CD4-positive, CD25-positive, alpha-beta regulatory T cell (primary cell): ENCODE measurements around the gene SLC35F3. TPM values are rescaled to one million over a fixed set of nuclear protein-coding genes. Genes with fewer than 3 reads are reported as not detected.

Experiments used
- ATAC-seq, 2 donors: fragments of 150-1000 bp; cut with Tn5 transposase; one replicate each; pipeline ENCODE4 v1.10.0; 2021; ENCODE audit warnings: low read depth in 2 of 2, moderate number of reproducible peaks in 2 of 2, moderate library complexity in 1 of 2
- DNase-seq, 3 donors: peaks; one replicate each; pipeline versions ENCODE4 v3.0.0 to v3.0.0-alpha.2; 2012 to 2022; ENCODE audit warnings: mixed read lengths in 1 of 3
- H3K27ac ChIP-seq: one replicate; pipeline ENCODE4 v1.7.0; 2013; ENCODE audit warnings: mild to moderate bottlenecking, low read length; ENCODE audit not compliant: insufficient read depth, poor library complexity, severe bottlenecking
- H3K27me3 ChIP-seq: one replicate; pipeline ENCODE4 v1.7.0; 2013; ENCODE audit warnings: low read length; ENCODE audit not compliant: control insufficient read depth, insufficient read depth
- H3K36me3 ChIP-seq: one replicate; pipeline ENCODE4 v1.7.0; 2013; ENCODE audit warnings: mild to moderate bottlenecking, low read length, moderate library complexity; ENCODE audit not compliant: control insufficient read depth, insufficient read depth
- H3K4me1 ChIP-seq: 2 replicates; pipeline ENCODE4 v1.7.0; 2013; ENCODE audit warnings: mild to moderate bottlenecking, low read length; ENCODE audit not compliant: insufficient read depth, control insufficient read depth, poor library complexity, severe bottlenecking
- H3K4me3 ChIP-seq: one replicate; pipeline ENCODE4 v1.7.0; 2013; ENCODE audit warnings: low read depth, mild to moderate bottlenecking, low read length, moderate library complexity
- H3K9me3 ChIP-seq, 2 experiments: 1 replicate in 1 of 2; 2 replicates in 1 of 2; pipeline ENCODE4 v1.7.0; 2013; ENCODE audit warnings: low read length in 2 of 2, mild to moderate bottlenecking in 1 of 2, moderate library complexity in 1 of 2; ENCODE audit not compliant: control insufficient read depth in 2 of 2
- H3K27ac Mint-ChIP-seq, 3 donors: one replicate each; pipeline ENCODE4 v1.8.0; 2020 to 2022; ENCODE audit warnings: mild to moderate bottlenecking in 3 of 3, mixed read lengths in 3 of 3, moderate library complexity in 2 of 3
- H3K27me3 Mint-ChIP-seq: one replicate; pipeline ENCODE4 v1.8.0; 2022; ENCODE audit warnings: mild to moderate bottlenecking, mixed read lengths
- H3K36me3 Mint-ChIP-seq: one replicate; pipeline ENCODE4 v1.8.0; 2020; ENCODE audit warnings: mixed read lengths
- H3K4me1 Mint-ChIP-seq, 4 donors: one replicate each; pipeline ENCODE4 v1.8.0; 2020 to 2022; ENCODE audit warnings: mixed read lengths in 4 of 4, mild to moderate bottlenecking in 1 of 4
- H3K4me3 Mint-ChIP-seq, 4 donors: one replicate each; pipeline ENCODE4 v1.8.0; 2020 to 2022; ENCODE audit warnings: mild to moderate bottlenecking in 4 of 4, mixed read lengths in 4 of 4, moderate library complexity in 3 of 4
- H3K9me3 Mint-ChIP-seq, 7 donors: one replicate each; pipeline ENCODE4 v1.8.0; 2020 to 2022; ENCODE audit warnings: mixed read lengths in 7 of 7, mild to moderate bottlenecking in 3 of 7, moderate library complexity in 2 of 7
- polyA plus RNA-seq, 4 donors: library from polyadenylated mRNA; unstranded; fragments of 300-500 nt; fragmentation: Illumina TruSeq; gene quantifications; one replicate each; pipeline ENCODE4 v1.2.3, GENCODE V29; 2021
- total RNA-seq: library from RNA; stranded (reverse); gene quantifications from one replicate; pipeline ENCODE4 v1.2.3, GENCODE V29; 2022

Gene SLC35F3
- total and polyA plus RNA-seq, 5 donors from 2014 or later, result 0.35 to 1.4 (median 1.3) TPM

GRCh38 chr1:234272656-234273312, 368.3 kb downstream of the SLC35F3 start:
- Histone ChIP-seq H3K4me1 (no peaks in the 10 kb centered on the region), H3K36me3 (no peaks in the 10 kb centered on the region), H3K9me3 (no peaks in the 10 kb centered on the region), H3K27me3 (no peaks in the 10 kb centered on the region), H3K27ac (no peak overlapping the region), H3K4me3 (no peak overlapping the region)
- DNase-seq (no peak), ATAC-seq (no peak)
- H3K36me3 Mint-ChIP-seq, result no peaks in the 10 kb centered on the region
- H3K4me1 Mint-ChIP-seq, result peaks cover 7 to 25% (median 18%) of the 10 kb centered on the region in 4 donors
- H3K4me3 Mint-ChIP-seq, result no peak overlapping the region
- H3K27me3 Mint-ChIP-seq, result no peaks in the 10 kb centered on the region
- no peak overlapping the region for H3K27ac Mint-ChIP-seq
- peaks cover 0 to 2% (median 0%) of the 10 kb centered on the region in 7 donors for H3K9me3 Mint-ChIP-seq

GRCh38 chr1:234273981-234274380, 369.5 kb downstream of the SLC35F3 start:
- Histone ChIP-seq H3K27ac (no peak overlapping the region), H3K4me3 (no peak overlapping the region), H3K36me3 (no peaks in the 10 kb centered on the region), H3K4me1 (no peaks in the 10 kb centered on the region), H3K27me3 (no peaks in the 10 kb centered on the region), H3K9me3 (no peaks in the 10 kb centered on the region)
- Mint-ChIP-seq H3K9me3 (peaks cover 0 to 2% (median 0%) of the 10 kb centered on the region in 7 donors), H3K27ac (no peak overlapping the region), H3K36me3 (no peaks in the 10 kb centered on the region), H3K4me3 (no peak overlapping the region), H3K4me1 (peaks cover 7 to 25% (median 18%) of the 10 kb centered on the region in 4 donors), H3K27me3 (no peaks in the 10 kb centered on the region)
- DNase-seq (no peak), ATAC-seq (no peak)

- no peaks in the 10 kb centered on the region for H3K9me3 ChIP-seq
- Mint-ChIP-seq H3K4me1 (peaks cover 1 to 14% (median 6%) of the 10 kb centered on the region in 4 donors), H3K27ac (no peak overlapping the region), H3K36me3 (no peaks in the 10 kb centered on the region), H3K27me3 (no peaks in the 10 kb centered on the region), H3K9me3 (peaks cover 0 to 2% (median 0%) of the 10 kb centered on the region in 7 donors), H3K4me3 (no peak overlapping the region)
- ATAC-seq, result no peak
- H3K27me3 ChIP-seq, result no peaks in the 10 kb centered on the region
- DNase-seq, result no peak
- no peak overlapping the region for H3K27ac ChIP-seq
- no peaks in the 10 kb centered on the region for H3K4me1 ChIP-seq
- no peaks in the 10 kb centered on the region for H3K36me3 ChIP-seq
- no peak overlapping the region for H3K4me3 ChIP-seq
Measured at GRCh38 chr1:234276151-234276788, 371.8 kb downstream of the SLC35F3 start.

GRCh38 chr1:234277161-234277868, 372.8 kb downstream of the SLC35F3 start:
- Mint-ChIP-seq H3K36me3 (no peaks in the 10 kb centered on the region), H3K9me3 (no peaks in the 10 kb centered on the region), H3K4me3 (no peak overlapping the region), H3K27me3 (no peaks in the 10 kb centered on the region), H3K4me1 (peaks cover 0 to 6% (median 0%) of the 10 kb centered on the region in 4 donors), H3K27ac (no peak overlapping the region)
- no peak for ATAC-seq
- DNase-seq, result no peak
- no peaks in the 10 kb centered on the region for H3K27me3 ChIP-seq
- H3K36me3 ChIP-seq, result no peaks in the 10 kb centered on the region
- no peaks in the 10 kb centered on the region for H3K4me1 ChIP-seq
- no peak overlapping the region for H3K27ac ChIP-seq
- H3K4me3 ChIP-seq, result no peak overlapping the region
- H3K9me3 ChIP-seq, result no peaks in the 10 kb centered on the region

GRCh38 chr1:234279021-234279420, 374.5 kb downstream of the SLC35F3 start:
- no peaks in the 10 kb centered on the region for H3K36me3 ChIP-seq
- no peak overlapping the region for H3K4me3 ChIP-seq
- DNase-seq (no peak), ATAC-seq (no peak)
- H3K27ac ChIP-seq, result no peak overlapping the region
- H3K27ac Mint-ChIP-seq, result no peak overlapping the region
- no peaks in the 10 kb centered on the region for H3K9me3 Mint-ChIP-seq
- no peak overlapping the region for H3K4me3 Mint-ChIP-seq
- H3K27me3 ChIP-seq, result no peaks in the 10 kb centered on the region
- no peaks in the 10 kb centered on the region for H3K36me3 Mint-ChIP-seq
- no peaks in the 10 kb centered on the region for H3K4me1 Mint-ChIP-seq
- peaks cover 4% of the 10 kb centered on the region for H3K27me3 Mint-ChIP-seq
- H3K9me3 ChIP-seq, result no peaks in the 10 kb centered on the region
- no peaks in the 10 kb centered on the region for H3K4me1 ChIP-seq

GRCh38 chr1:234280500-234280899, 376.0 kb downstream of the SLC35F3 start:
- H3K27ac Mint-ChIP-seq, result no peak overlapping the region
- H3K4me3 Mint-ChIP-seq, result no peak overlapping the region
- H3K36me3 ChIP-seq, result no peaks in the 10 kb centered on the region
- peaks cover 4% of the 10 kb centered on the region for H3K27me3 Mint-ChIP-seq
- H3K4me1 ChIP-seq, result no peaks in the 10 kb centered on the region
- no peak overlapping the region for H3K4me3 ChIP-seq
- no peaks in the 10 kb centered on the region for H3K4me1 Mint-ChIP-seq
- H3K27ac ChIP-seq, result no peak overlapping the region
- H3K36me3 Mint-ChIP-seq, result no peaks in the 10 kb centered on the region
- H3K27me3 ChIP-seq, result no peaks in the 10 kb centered on the region
- no peak for ATAC-seq
- H3K9me3 ChIP-seq, result no peaks in the 10 kb centered on the region
- no peaks in the 10 kb centered on the region for H3K9me3 Mint-ChIP-seq
- DNase-seq, result no peak

GRCh38 chr1:234281826-234282489, 377.5 kb downstream of the SLC35F3 start:
- H3K9me3 ChIP-seq, result no peaks in the 10 kb centered on the region
- no peaks in the 10 kb centered on the region for H3K9me3 Mint-ChIP-seq
- H3K36me3 ChIP-seq, result no peaks in the 10 kb centered on the region
- ATAC-seq, result no peak
- no peak overlapping the region for H3K4me3 Mint-ChIP-seq
- H3K27me3 ChIP-seq, result no peaks in the 10 kb centered on the region
- peaks cover 4% of the 10 kb centered on the region for H3K27me3 Mint-ChIP-seq
- H3K4me1 ChIP-seq, result no peaks in the 10 kb centered on the region
- H3K36me3 Mint-ChIP-seq, result no peaks in the 10 kb centered on the region
- H3K27ac Mint-ChIP-seq, result no peak overlapping the region
- no peak overlapping the region for H3K4me3 ChIP-seq
- no peak overlapping the region for H3K27ac ChIP-seq
- no peak for DNase-seq
- no peaks in the 10 kb centered on the region for H3K4me1 Mint-ChIP-seq
